ENCODE data around the gene C5AR2. TPM values are rescaled to one million over a fixed set of nuclear protein-coding genes. Genes with fewer than 3 reads are reported as not detected.
"Not testable (repeated sequence)": the region's sequence is repeated elsewhere in the genome, so short reads cannot be mapped to it uniquely, and the experiment has no call there.

Gene C5AR2
- total RNA-seq, 1 donor from 2014 or later = 0.08 TPM

GRCh38 chr19:47380559-47380958 is 48.6 kb downstream of the C5AR2 start:
- Mint-ChIP-seq H3K27me3 (ENCODE audit: unreplicated experiment) (no peaks in the 10 kb centered on the region), H3K4me3 (ENCODE audit: unreplicated experiment) (no peak overlapping the region), H3K27ac (ENCODE audit: unreplicated experiment) (no peak overlapping the region), H3K4me1 (ENCODE audit: unreplicated experiment) (no peaks in the 10 kb centered on the region), H3K36me3 (ENCODE audit: unreplicated experiment) (peaks cover 25% of the 10 kb centered on the region), H3K9me3 (ENCODE audit: unreplicated experiment) (no peaks in the 10 kb centered on the region)
- DNase-seq (ENCODE audit: extremely low spot score, unreplicated experiment) = no peak
- TF ChIP-seq CTCF (IDR thresholded peaks at IDR 0.05) = no peak

- TF ChIP-seq CTCF (IDR thresholded peaks at IDR 0.05) = no peak
- no peak for DNase-seq (ENCODE audit: extremely low spot score, unreplicated experiment)
- Mint-ChIP-seq H3K4me1 (ENCODE audit: unreplicated experiment) (no peaks in the 10 kb centered on the region), H3K27ac (ENCODE audit: unreplicated experiment) (no peak overlapping the region), H3K36me3 (ENCODE audit: unreplicated experiment) (peaks cover 21% of the 10 kb centered on the region), H3K9me3 (ENCODE audit: unreplicated experiment) (no peaks in the 10 kb centered on the region), H3K4me3 (ENCODE audit: unreplicated experiment) (no peak overlapping the region), H3K27me3 (ENCODE audit: unreplicated experiment) (no peaks in the 10 kb centered on the region)
These were observed 49.1 kb downstream of the C5AR2 start for GRCh38 chr19:47381121-47381520.

DNA sequence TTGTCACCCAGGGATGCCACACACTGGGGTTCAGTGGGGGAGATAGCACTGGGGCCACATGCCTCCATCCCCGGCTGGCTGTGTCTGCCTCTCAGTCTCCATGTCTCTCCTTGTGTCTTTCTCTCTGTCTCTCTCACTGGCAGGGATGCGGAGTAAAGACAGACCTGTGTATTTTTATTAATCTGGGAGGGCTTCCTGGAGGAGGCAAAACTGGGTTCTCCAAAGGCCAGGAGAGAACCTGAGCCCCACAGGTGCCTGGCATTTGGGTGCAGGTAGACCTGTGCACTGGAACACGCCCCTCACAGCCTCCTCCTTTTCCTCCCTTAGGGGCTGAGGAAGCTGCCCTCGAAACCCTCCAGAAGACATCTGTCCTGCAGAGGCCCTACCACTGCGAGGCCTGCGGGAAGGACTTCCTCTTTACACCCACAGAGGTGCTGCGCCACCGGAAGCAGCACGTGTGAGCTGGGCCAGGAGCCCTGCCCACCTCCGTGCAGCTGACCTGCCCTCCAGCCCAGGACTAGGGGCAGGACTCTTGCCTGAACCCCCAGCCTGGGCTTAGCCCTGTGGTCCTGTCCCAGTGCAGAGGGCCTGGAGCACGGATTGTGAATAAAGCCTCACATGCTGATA is 49.8 kb downstream of the C5AR2 start:
- DNase-seq (ENCODE audit: extremely low spot score, unreplicated experiment) = no peak
- Mint-ChIP-seq H3K27me3 (ENCODE audit: unreplicated experiment) (no peaks in the 10 kb centered on the region), H3K9me3 (ENCODE audit: unreplicated experiment) (no peaks in the 10 kb centered on the region), H3K4me1 (ENCODE audit: unreplicated experiment) (no peaks in the 10 kb centered on the region), H3K27ac (ENCODE audit: unreplicated experiment) (no peak overlapping the region), H3K4me3 (ENCODE audit: unreplicated experiment) (no peak overlapping the region), H3K36me3 (ENCODE audit: unreplicated experiment) (peaks cover 20% of the 10 kb centered on the region)
- TF ChIP-seq CTCF (IDR thresholded peaks at IDR 0.05) = no peak

GRCh38 chr19:47383890-47384289 is 51.9 kb downstream of the C5AR2 start:
- H3K36me3 Mint-ChIP-seq (ENCODE audit: unreplicated experiment) = peaks cover 17% of the 10 kb centered on the region
- not testable (repeated sequence) for H3K9me3 Mint-ChIP-seq (ENCODE audit: unreplicated experiment); H3K27ac Mint-ChIP-seq (ENCODE audit: unreplicated experiment); H3K4me3 Mint-ChIP-seq (ENCODE audit: unreplicated experiment); DNase-seq (ENCODE audit: extremely low spot score, unreplicated experiment); H3K27me3 Mint-ChIP-seq (ENCODE audit: unreplicated experiment); H3K4me1 Mint-ChIP-seq (ENCODE audit: unreplicated experiment)

DNA sequence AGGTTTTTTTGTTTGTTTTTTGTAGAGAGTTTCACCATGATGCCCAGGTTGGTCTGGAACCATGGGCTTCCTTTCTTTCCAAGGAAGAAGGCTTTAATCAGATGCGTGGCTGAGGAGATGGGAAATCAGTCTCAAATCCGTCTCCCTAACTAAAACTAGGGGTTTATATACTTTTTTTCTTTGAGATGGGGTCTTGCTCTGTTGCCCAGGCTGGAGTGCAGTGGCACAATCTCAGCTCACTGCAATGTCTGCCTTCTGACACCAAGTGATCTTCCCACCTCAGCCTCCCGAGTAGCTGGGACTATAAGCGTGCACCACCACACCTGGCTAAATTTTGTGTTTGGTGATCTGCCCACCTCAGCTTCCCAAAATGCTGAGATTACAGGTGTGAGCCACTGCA is 52.6 kb downstream of the C5AR2 start:
- peaks cover 17% of the 10 kb centered on the region for H3K36me3 Mint-ChIP-seq (ENCODE audit: unreplicated experiment)
- H3K27ac Mint-ChIP-seq (ENCODE audit: unreplicated experiment); H3K9me3 Mint-ChIP-seq (ENCODE audit: unreplicated experiment); H3K4me3 Mint-ChIP-seq (ENCODE audit: unreplicated experiment); H3K27me3 Mint-ChIP-seq (ENCODE audit: unreplicated experiment); H3K4me1 Mint-ChIP-seq (ENCODE audit: unreplicated experiment); DNase-seq (ENCODE audit: extremely low spot score, unreplicated experiment): not testable (repeated sequence)

- not testable (repeated sequence) for H3K4me3 Mint-ChIP-seq (ENCODE audit: unreplicated experiment); H3K36me3 Mint-ChIP-seq (ENCODE audit: unreplicated experiment); DNase-seq (ENCODE audit: extremely low spot score, unreplicated experiment); H3K27ac Mint-ChIP-seq (ENCODE audit: unreplicated experiment); H3K9me3 Mint-ChIP-seq (ENCODE audit: unreplicated experiment); H3K4me1 Mint-ChIP-seq (ENCODE audit: unreplicated experiment); H3K27me3 Mint-ChIP-seq (ENCODE audit: unreplicated experiment)
These were observed 54.6 kb downstream of the C5AR2 start for GRCh38 chr19:47386582-47386981.

DNA sequence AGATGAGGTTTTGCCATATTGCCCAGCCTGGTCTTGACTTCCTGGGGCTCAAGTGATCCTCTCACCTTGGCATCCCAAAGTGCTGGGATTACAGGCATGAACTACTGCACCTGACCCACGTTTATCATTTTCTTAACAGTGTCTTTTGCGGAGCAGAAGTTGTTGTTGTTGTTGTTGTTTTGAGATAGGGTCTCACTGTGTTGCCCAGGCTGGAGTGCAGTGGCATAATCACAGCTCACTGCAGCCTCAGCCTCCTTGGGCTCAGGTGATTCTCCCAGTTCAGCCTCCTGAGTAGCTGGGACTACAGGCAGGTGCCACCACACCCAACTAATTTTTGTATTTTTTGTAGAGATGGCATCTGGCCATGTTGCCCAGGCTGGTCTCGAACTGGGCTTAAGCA is 55.6 kb downstream of the C5AR2 start:
- not testable (repeated sequence) for H3K4me1 Mint-ChIP-seq (ENCODE audit: unreplicated experiment); H3K4me3 Mint-ChIP-seq (ENCODE audit: unreplicated experiment); H3K27ac Mint-ChIP-seq (ENCODE audit: unreplicated experiment); H3K9me3 Mint-ChIP-seq (ENCODE audit: unreplicated experiment); DNase-seq (ENCODE audit: extremely low spot score, unreplicated experiment); H3K36me3 Mint-ChIP-seq (ENCODE audit: unreplicated experiment); H3K27me3 Mint-ChIP-seq (ENCODE audit: unreplicated experiment)

DNA sequence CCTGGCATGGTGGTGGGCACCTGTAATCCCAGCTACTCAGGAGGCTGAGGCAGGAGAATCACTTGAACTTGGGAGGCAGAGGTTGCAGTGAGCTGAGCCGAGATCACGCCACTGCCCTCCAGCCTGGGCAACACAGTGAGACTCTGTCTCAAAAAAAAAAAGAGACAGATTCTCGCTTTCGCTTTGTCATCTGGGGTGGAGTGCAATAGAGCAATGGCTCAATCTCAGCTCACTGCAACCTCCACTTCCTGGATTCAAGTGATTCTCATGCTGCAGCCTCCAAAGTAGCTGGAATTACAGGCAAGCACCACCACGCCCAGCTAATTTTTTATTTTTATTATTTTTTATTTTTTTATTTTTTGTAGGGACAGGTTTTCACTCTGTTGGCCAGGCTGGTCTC is 56.7 kb downstream of the C5AR2 start:
- H3K4me3 Mint-ChIP-seq (ENCODE audit: unreplicated experiment); H3K27ac Mint-ChIP-seq (ENCODE audit: unreplicated experiment); H3K4me1 Mint-ChIP-seq (ENCODE audit: unreplicated experiment); H3K36me3 Mint-ChIP-seq (ENCODE audit: unreplicated experiment); DNase-seq (ENCODE audit: extremely low spot score, unreplicated experiment); H3K9me3 Mint-ChIP-seq (ENCODE audit: unreplicated experiment); H3K27me3 Mint-ChIP-seq (ENCODE audit: unreplicated experiment): not testable (repeated sequence)

All from osteocyte (in vitro differentiated cells).